Globus pallidus (tissue), 1 donor: Measurements from ENCODE around the gene OR1D2.
"Not testable (repeated sequence)": the region's sequence is repeated elsewhere in the genome, so short reads cannot be mapped to it uniquely, and the experiment has no call there.

ENCODE experiments used
- DNase-seq: peaks from one replicate; pipeline ENCODE4 v3.0.0-alpha.2; 2015; ENCODE audit warnings: low spot score

The OR1D2 gene, protein sequence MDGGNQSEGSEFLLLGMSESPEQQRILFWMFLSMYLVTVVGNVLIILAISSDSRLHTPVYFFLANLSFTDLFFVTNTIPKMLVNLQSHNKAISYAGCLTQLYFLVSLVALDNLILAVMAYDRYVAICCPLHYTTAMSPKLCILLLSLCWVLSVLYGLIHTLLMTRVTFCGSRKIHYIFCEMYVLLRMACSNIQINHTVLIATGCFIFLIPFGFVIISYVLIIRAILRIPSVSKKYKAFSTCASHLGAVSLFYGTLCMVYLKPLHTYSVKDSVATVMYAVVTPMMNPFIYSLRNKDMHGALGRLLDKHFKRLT

GRCh38 chr17:3104322-3104721 is at the start of gene OR1D2:
TSS of gene OR1D2 (minus strand) at chr17:3104422. CDS start at chr17:3092996, 11,426 bp downstream.
- DNase-seq: no peak

GRCh38 chr17:3137494-3137893 is 33.3 kb upstream of the OR1D2 start:
- not testable (repeated sequence) for DNase-seq

GRCh38 chr17:3127451-3127850 is 23.2 kb upstream of the OR1D2 start, which contains the start of gene OR1G1:
TSS of gene OR1G1 (minus strand) at chr17:3127551. CDS start at chr17:3127551, 0 bp downstream.
- no peak for DNase-seq

GRCh38 chr17:3073850-3074249 is 30.4 kb downstream of the OR1D2 start:
- DNase-seq: not testable (repeated sequence)

DNA sequence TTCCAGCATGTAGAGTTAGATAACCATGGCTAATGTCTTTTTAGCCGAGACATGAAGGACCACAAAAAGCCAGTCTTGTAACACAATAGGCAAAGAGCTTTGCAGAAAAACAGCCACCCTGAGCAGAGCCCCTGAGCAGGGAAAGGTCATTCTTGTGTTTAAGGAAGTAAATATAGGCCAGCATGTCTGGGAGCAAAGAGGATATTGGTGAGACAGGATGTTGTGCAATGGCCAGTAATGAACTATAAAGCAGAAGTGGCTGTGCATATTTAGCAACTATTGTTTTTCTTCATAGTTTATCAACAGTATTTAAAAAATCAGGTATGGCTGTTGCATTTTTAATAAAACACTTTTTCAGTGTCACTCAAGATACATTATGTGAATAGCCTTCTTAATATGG is 39.0 kb downstream of the OR1D2 start:
- peak; percentile 38 for DNase-seq

DNA sequence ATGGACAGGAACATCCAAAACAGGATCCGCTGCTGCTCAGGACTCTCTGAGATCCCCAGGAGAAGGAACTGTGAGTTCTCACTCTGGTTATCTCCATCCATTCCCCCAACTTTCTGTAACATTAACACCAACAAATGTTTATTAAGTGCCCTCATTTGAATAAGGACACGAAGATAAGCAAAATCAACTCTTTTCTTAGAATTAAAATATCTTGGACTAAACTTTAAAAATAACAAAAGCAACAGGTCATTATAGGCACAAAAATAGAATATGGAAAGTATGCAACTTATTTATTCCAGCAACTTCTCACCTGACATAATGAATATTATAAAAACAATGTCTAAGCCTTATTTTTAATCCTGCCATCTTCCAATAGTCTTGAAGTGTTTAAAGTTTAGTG is 40.7 kb downstream of the OR1D2 start, which contains the start of gene OR1D5:
Gene OR1D5 (minus strand): TSS at position 101 of the 400 bp plus-strand sequence. CDS start 0 bp downstream, at position 101.
- not testable (repeated sequence) for DNase-seq

GRCh38 chr17:3062824-3063377 is 41.3 kb downstream of the OR1D2 start:
- not testable (repeated sequence) for DNase-seq

GRCh38 chr17:3054868-3055267 is 49.4 kb downstream of the OR1D2 start:
- DNase-seq: not testable (repeated sequence)

DNA sequence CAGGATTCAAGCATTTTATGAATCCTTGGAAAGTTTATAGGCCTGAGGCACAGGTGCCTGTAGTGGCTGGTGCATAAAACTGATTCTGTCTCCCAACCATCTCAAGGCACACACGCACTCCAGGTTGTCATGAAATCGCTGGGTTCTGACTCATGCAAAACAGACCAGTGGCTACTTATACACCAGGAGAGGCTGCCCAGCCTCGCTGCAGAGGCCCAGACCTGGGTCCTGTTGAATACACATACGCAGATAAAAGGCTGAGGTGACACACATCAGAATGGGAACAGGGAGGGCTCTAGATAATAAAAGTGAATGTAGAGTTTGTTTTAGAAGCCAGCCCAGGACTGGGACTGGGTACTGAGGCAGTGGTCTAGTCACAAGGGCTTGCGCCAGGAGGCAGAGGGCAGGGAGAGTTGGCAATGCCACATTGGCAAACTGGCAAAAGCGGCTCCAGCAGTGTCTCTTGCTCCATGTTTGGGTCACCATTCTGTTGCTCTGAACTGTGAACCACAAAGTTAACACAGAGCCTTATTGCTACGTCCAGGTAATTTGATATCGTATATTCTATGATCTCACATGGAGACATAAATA is 54.4 kb downstream of the OR1D2 start:
- no peak for DNase-seq

DNA sequence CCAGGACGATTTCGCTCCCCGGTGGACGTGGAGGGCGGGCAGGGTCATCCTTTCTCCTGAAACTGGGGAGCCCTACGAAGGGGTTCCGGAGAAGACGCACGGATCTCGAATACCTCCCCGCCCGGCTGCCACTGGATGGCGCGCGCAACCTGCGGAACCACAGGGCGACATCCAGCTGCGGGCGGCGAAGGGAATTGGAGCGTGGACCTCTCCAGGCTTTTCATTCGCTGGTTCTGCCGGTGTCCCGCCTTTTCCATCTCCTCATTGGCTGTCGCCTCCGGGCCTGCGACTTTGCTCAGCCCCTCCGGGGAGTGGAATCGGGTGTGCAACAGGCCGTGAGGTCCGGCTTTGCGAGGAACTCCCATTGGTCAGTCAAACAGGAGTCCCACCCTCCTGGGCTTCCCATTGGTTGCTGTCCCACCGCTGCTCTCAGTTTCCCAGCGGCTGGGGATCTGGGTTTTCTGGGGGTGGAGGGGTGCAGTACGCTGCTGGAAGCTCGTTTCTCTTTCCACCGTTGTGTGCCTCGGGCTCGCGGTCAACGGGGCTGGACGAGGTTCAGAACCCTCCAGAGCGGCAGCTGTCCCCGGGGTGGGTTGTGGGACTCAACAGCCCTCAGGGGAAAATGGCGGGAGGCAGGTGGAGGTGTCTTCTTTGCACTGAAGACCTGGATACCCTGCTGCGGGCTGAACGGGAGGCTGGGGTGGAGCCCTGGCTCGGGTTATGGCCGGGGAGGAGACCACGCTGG is 55.3 kb downstream of the OR1D2 start:
- peak; percentile 100 for DNase-seq

DNA sequence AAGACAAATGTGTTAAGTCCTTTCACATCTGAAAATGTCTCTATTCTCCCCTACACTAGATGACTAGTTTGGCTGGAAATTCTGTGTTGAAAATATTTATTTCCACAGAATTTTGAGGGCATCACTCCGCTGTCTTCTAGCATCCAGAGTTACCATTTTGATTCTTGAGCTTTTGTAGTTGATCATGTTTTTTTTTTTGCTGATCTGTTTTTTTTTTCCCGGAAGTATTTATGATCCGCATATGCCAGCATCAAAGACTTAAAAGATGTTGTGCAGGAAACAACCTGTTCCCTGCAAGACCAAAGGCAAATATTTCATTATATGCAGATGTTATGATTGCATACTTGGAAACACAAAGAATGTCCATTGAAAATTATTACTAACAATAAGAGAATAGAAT is 57.5 kb downstream of the OR1D2 start:
- no peak for DNase-seq

DNA sequence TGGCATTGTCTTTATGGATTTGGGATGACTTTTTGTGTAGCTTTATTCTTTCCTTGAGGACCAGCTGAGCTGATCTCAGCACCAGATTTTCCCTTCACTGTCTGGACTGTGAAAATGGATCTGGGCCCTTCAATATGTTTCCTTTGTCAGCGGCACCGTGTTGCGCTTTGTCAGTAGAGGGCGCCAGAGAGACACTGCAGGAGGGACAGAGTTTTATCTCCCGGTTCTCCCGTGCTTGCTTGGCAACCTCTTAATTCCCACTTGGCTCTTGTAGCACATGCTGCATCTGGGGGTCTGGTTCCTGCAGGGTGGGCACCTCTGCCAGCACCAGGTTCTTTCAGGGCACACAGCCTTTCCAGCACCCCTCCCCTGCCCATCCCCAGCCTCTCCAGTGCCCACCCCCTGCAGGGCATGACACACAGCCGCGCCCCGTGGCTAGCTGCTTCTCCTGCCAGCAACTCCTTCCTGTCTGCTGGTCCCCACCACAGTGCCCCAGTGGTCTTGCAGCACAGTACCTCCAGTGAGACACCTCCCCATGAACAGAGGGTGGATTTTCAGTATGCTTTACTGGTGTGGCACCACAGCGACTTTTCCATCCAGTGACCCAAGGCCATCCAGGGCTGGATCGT is 60.4 kb downstream of the OR1D2 start:
- no peak for DNase-seq

- no peak for DNase-seq
These were observed 63.3 kb downstream of the OR1D2 start for GRCh38 chr17:3040882-3041281.

DNA sequence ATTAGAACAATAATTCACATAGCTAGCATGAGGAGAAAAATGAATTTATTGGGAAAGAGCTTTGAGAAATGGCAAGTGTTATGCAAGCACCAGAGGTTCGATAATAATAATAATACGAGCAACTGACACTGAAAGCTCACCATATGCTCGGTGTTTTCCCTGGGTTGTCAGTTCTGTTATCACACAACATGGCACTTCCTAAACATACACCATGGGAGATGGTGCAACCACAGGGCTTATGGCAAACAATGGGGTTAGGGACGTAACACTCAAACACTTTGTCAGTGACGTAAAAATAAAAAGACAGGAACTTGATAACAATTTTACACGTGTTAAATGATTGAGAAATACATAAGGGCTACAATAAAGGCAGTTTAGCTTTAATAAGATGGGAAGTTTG is 64.5 kb downstream of the OR1D2 start:
- no peak for DNase-seq

GRCh38 chr17:3038941-3039340 is 65.3 kb downstream of the OR1D2 start:
- DNase-seq: no peak
